SK-N-SH (cell line): ENCODE measurements around the gene TADA2B. TPM values are rescaled to one million over a fixed set of nuclear protein-coding genes. Genes with fewer than 3 reads are reported as not detected.

Experiments
- CTCF ChIA-PET: fragments of 300-600, 350-600 bp; formaldehyde crosslinking; extraction: SDS; loops from one replicate; lab custom pipeline; 2021; lab: Yijun Ruan, JAX
- POLR2A ChIA-PET: fragments of 350-600 bp; sonication (Branson Sonifier 250); formaldehyde crosslinking; extraction: SDS; loops from one replicate; lab custom pipeline; 2020; ENCODE audit warnings: antibody characterized with exemption, inconsistent platforms; lab: Yijun Ruan, JAX
- DNase-seq: peaks from one replicate; pipeline ENCODE4 v3.0.0; 2012
- H2AFZ ChIP-seq: fragments of 200-600 bp; sonication (generic); 2 replicates; pipeline ENCODE4 v1.8.1; 2016; ENCODE audit warnings: antibody characterized with exemption, mild to moderate bottlenecking, low read depth
- H3F3A ChIP-seq: fragments of 200-600 bp; sonication (generic); replicated peaks from 2 replicates; pipeline ENCODE3; 2016; ENCODE audit warnings: antibody characterized with exemption, mild to moderate bottlenecking; ENCODE audit not compliant: insufficient read depth
- H3K27ac ChIP-seq, 2 experiments: fragments of 200-500 bp in 1 of 2; fragments of 200-600 bp in 1 of 2; sonication (Bioruptor generic) in 1 of 2; sonication (generic), shearing (Covaris generic) in 1 of 2; 2 replicates each; pipeline versions ENCODE4 v1.5.1 to v1.6.1; 2014 to 2016; ENCODE audit warnings: low read depth in 2 of 2, inconsistent platforms in 1 of 2, low read length in 1 of 2, mild to moderate bottlenecking in 1 of 2, mixed read lengths in 1 of 2
- H3K27me3 ChIP-seq: fragments of 200-600 bp; sonication (generic), shearing (Covaris generic); 2 replicates; pipeline ENCODE4 v1.6.1; 2016; ENCODE audit warnings: mixed run types; ENCODE audit not compliant: insufficient read depth
- H3K36me3 ChIP-seq, 2 experiments: fragments of 200-500 bp in 1 of 2; fragments of 200-600 bp in 1 of 2; sonication (Bioruptor generic) in 1 of 2; sonication (generic) in 1 of 2; replicated peaks in 1 of 2; 2 replicates each; pipeline versions ENCODE3 to v1.5.1; 2014 to 2016; ENCODE audit warnings: low read length in 1 of 2, mild to moderate bottlenecking in 1 of 2; ENCODE audit not compliant: insufficient read depth in 2 of 2, control insufficient read depth in 1 of 2
- H3K4me1 ChIP-seq, 2 experiments: fragments of 200-500 bp in 1 of 2; fragments of 200-600 bp in 1 of 2; sonication (Bioruptor generic) in 1 of 2; sonication (generic), shearing (Covaris generic) in 1 of 2; 2 replicates each; pipeline versions ENCODE4 v1.5.1 to v1.6.1; 2014 to 2016; ENCODE audit warnings: low read depth in 1 of 2, low read length in 1 of 2, mixed run types in 1 of 2; ENCODE audit not compliant: insufficient read depth in 2 of 2, control insufficient read depth in 1 of 2
- H3K4me2 ChIP-seq: fragments of 200-600 bp; sonication (generic), shearing (Covaris generic); 2 replicates; pipeline ENCODE4 v1.6.1; 2017; ENCODE audit warnings: mixed run types
- H3K4me3 ChIP-seq, 2 experiments: fragments of 200-500 bp in 1 of 2; fragments of 200-600 bp in 1 of 2; sonication (Bioruptor generic) in 1 of 2; sonication (generic), shearing (Covaris generic) in 1 of 2; 2 replicates each; pipeline versions ENCODE4 v1.5.1 to v1.8.1; 2014 to 2016; ENCODE audit warnings: low read depth in 2 of 2, inconsistent platforms in 1 of 2, low read length in 1 of 2, mild to moderate bottlenecking in 1 of 2, mixed read lengths in 1 of 2, moderate library complexity in 1 of 2
- H3K79me2 ChIP-seq: fragments of 200-600 bp; sonication (generic); 2 replicates; pipeline ENCODE4 v1.8.1; 2017; ENCODE audit warnings: mild to moderate bottlenecking; ENCODE audit not compliant: insufficient read depth
- H3K9ac ChIP-seq: fragments of 200-600 bp; sonication (generic); 2 replicates; pipeline ENCODE4 v1.6.1; 2017; ENCODE audit warnings: mixed run types
- H3K9me2 ChIP-seq: fragments of 200-600 bp; sonication (generic); 2 replicates; pipeline ENCODE4 v1.6.1; 2017; ENCODE audit warnings: mixed run types
- H3K9me3 ChIP-seq: fragments of 200-600 bp; sonication (generic); 2 replicates; pipeline ENCODE4 v1.6.1; 2017; ENCODE audit warnings: mixed run types, mild to moderate bottlenecking, moderate library complexity
- H4K20me1 ChIP-seq: fragments of 200-600 bp; sonication (generic); 2 replicates; pipeline ENCODE4 v1.6.1; 2017; ENCODE audit warnings: mild to moderate bottlenecking, mixed run types; ENCODE audit not compliant: insufficient read depth
- CHD2 ChIP-seq: fragments of 150-350 bp; IDR thresholded peaks from 2 replicates; pipeline ENCODE4 v1.6.1; 2018; ENCODE audit warnings: low read length; ENCODE audit not compliant: partially characterized antibody
- EP300 ChIP-seq, 2 experiments: IDR thresholded peaks; 2 replicates each; pipeline versions ENCODE4 v1.4.0 to v1.6.1; 2012; ENCODE audit warnings: borderline replicate concordance in 1 of 2, low read depth in 1 of 2, low read length in 1 of 2
- EZH2phosphoT487 ChIP-seq: fragments of 200-600 bp; sonication (generic); IDR thresholded peaks from 2 replicates; pipeline ENCODE4 v1.6.1; 2017; ENCODE audit warnings: low read depth, mixed run types, mild to moderate bottlenecking, antibody characterized with exemption, moderate library complexity, borderline replicate concordance
- FOSL2 ChIP-seq: IDR thresholded peaks from 2 replicates; pipeline ENCODE4 v1.4.0; 2012; ENCODE audit warnings: low read depth, mild to moderate bottlenecking, moderate library complexity, borderline replicate concordance
- FOXM1 ChIP-seq: IDR thresholded peaks from 2 replicates; pipeline ENCODE4 v1.4.0; 2012; ENCODE audit warnings: low read depth, mild to moderate bottlenecking
- GABPA ChIP-seq: IDR thresholded peaks from 2 replicates; pipeline ENCODE4 v1.4.0; 2012; ENCODE audit warnings: low read depth, mild to moderate bottlenecking
- JUND ChIP-seq: IDR thresholded peaks from 2 replicates; pipeline ENCODE4 v1.4.0; 2012
- MEF2A ChIP-seq: IDR thresholded peaks from 2 replicates; pipeline ENCODE4 v1.4.0; 2012; ENCODE audit warnings: low read depth, borderline replicate concordance
- MXI1 ChIP-seq: IDR thresholded peaks from 2 replicates; pipeline ENCODE4 v1.6.1; 2012; ENCODE audit warnings: mild to moderate bottlenecking, low read depth, low read length, improper control_type of control experiment
- NFIC ChIP-seq: IDR thresholded peaks from 2 replicates; pipeline ENCODE4 v1.4.0; 2012; ENCODE audit warnings: borderline replicate concordance
- NRF1 ChIP-seq: IDR thresholded peaks from 2 replicates; pipeline ENCODE4 v1.6.1; 2012; ENCODE audit warnings: low read depth, mild to moderate bottlenecking, low read length
- POLR2AphosphoS5 ChIP-seq: IDR thresholded peaks from 2 replicates; pipeline ENCODE4 v1.6.1; 2012; ENCODE audit warnings: low read depth, low read length
- RCOR1 ChIP-seq: fragments of 150-350 bp; IDR thresholded peaks from 2 replicates; pipeline ENCODE4 v1.6.1; 2017; ENCODE audit warnings: antibody characterized with exemption, low read length
- RFX5 ChIP-seq: IDR thresholded peaks from 2 replicates; pipeline ENCODE4 v1.6.1; 2012; ENCODE audit warnings: mild to moderate bottlenecking, improper control_type of control experiment, low read length
- RXRA ChIP-seq: IDR thresholded peaks from 2 replicates; pipeline ENCODE4 v1.4.0; 2012; ENCODE audit warnings: low read depth, mild to moderate bottlenecking, borderline replicate concordance
- SIN3A ChIP-seq: IDR thresholded peaks from 2 replicates; pipeline ENCODE4 v1.6.1; 2012; ENCODE audit warnings: low read depth, mild to moderate bottlenecking, low read length, moderate library complexity, borderline replicate concordance
- SMC3 ChIP-seq: IDR thresholded peaks from 2 replicates; pipeline ENCODE4 v1.6.1; 2012; ENCODE audit warnings: low read depth, low read length, improper control_type of control experiment
- TAF1 ChIP-seq: IDR thresholded peaks from 2 replicates; pipeline ENCODE4 v1.6.1; 2012; ENCODE audit warnings: low read depth, mild to moderate bottlenecking, low read length, moderate library complexity, borderline replicate concordance
- TCF12 ChIP-seq: IDR thresholded peaks from 2 replicates; pipeline ENCODE4 v1.4.0; 2012
- YY1 ChIP-seq: IDR thresholded peaks from 2 replicates; pipeline ENCODE4 v1.4.0; 2012; ENCODE audit warnings: low read depth, mild to moderate bottlenecking
- WGBS: methylation state at CpG from one replicate; pipeline ENCODE4 v1.1.6; 2017; ENCODE audit warnings: low lambda C conversion rate; 5-methylcytosine and 5-hydroxymethylcytosine counted together
- polyA plus RNA-seq, 3 experiments: library from polyadenylated mRNA; depleted of rRNA; stranded (reverse); fragments of >200 nt; gene quantifications; 2 replicates each; pipeline ENCODE4 v1.2.3, GENCODE V29; 2012
- TF ChIP-seq, protein P1 (sequence below): fragments of 150-350 bp; IDR thresholded peaks from 2 replicates; pipeline ENCODE4 v1.6.1; 2017; ENCODE audit warnings: antibody characterized with exemption, low read length, low read depth, borderline replicate concordance
- TF ChIP-seq, protein P2 (sequence below): fragments of 200-600 bp; sonication (generic); IDR thresholded peaks from 2 replicates; pipeline ENCODE4 v1.6.1; 2017; ENCODE audit warnings: antibody characterized with exemption, mild to moderate bottlenecking, moderate library complexity
- TF ChIP-seq, protein P3 (sequence below): IDR thresholded peaks from 2 replicates; pipeline ENCODE4 v1.4.0; 2012; ENCODE audit warnings: low read depth
- TF ChIP-seq, protein P4 (sequence below): fragments of 150-350 bp; IDR thresholded peaks from 2 replicates; pipeline ENCODE4 v1.6.1; 2016; ENCODE audit warnings: mild to moderate bottlenecking, low read depth, low read length
- TF ChIP-seq, protein P5 (sequence below): IDR thresholded peaks from 2 replicates; pipeline ENCODE4; 2012

TADA2B gene
- polyA plus RNA-seq, 1 of the 3 experiments (the other 2 are of a cell fraction): 8.0 TPM

DNA sequence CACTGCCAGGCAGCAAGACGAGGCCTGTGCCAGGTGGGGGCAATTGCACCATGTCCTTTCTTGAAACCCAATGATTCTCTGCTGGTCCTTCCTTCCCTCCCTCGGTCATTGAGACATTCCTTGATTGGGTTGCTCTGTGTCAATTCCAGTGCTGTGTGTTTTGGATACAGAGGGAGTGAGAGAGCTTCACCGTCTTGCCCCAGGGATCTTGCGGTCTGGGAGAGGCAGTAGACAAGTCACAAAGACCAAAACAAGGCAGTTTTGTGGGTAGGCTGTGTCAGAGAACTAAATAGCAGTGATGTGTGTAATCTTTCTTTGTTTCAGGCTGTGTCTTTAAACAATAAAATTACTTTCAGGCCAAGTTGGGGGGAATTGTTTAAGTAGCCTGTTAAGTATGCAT is 38.8 kb upstream of the TADA2B start:
- TF ChIP-seq, protein P1, sequence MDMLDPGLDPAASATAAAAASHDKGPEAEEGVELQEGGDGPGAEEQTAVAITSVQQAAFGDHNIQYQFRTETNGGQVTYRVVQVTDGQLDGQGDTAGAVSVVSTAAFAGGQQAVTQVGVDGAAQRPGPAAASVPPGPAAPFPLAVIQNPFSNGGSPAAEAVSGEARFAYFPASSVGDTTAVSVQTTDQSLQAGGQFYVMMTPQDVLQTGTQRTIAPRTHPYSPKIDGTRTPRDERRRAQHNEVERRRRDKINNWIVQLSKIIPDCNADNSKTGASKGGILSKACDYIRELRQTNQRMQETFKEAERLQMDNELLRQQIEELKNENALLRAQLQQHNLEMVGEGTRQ: no peak
- TF ChIP-seq MXI1 (no peak), MEF2A (no peak), TCF12 (no peak), POLR2AphosphoS5 (no peak), CHD2 (no peak), SMC3 (no peak), SIN3A (no peak), TAF1 (no peak), NFIC (no peak), FOXM1 (no peak), GABPA (no peak), RCOR1 (no peak), EZH2phosphoT487 (no peak)
- TF ChIP-seq, protein P2, sequence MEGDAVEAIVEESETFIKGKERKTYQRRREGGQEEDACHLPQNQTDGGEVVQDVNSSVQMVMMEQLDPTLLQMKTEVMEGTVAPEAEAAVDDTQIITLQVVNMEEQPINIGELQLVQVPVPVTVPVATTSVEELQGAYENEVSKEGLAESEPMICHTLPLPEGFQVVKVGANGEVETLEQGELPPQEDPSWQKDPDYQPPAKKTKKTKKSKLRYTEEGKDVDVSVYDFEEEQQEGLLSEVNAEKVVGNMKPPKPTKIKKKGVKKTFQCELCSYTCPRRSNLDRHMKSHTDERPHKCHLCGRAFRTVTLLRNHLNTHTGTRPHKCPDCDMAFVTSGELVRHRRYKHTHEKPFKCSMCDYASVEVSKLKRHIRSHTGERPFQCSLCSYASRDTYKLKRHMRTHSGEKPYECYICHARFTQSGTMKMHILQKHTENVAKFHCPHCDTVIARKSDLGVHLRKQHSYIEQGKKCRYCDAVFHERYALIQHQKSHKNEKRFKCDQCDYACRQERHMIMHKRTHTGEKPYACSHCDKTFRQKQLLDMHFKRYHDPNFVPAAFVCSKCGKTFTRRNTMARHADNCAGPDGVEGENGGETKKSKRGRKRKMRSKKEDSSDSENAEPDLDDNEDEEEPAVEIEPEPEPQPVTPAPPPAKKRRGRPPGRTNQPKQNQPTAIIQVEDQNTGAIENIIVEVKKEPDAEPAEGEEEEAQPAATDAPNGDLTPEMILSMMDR: no peak
- Histone ChIP-seq H3K36me3 (peaks cover 20 to 61% of the 10 kb centered on the region in 2 experiments), H3K79me2 (peaks cover 3% of the 10 kb centered on the region; the same call in 1 of the 2 replicates), H4K20me1 (no peaks in the 10 kb centered on the region), H3K27me3 (no peaks in the 10 kb centered on the region), H3K4me2 (no peak overlapping the region), H3K9me3 (no peaks in the 10 kb centered on the region), H3K4me3 (no peak overlapping the region), H3K27ac (no peak overlapping the region), H3F3A (no peaks in the 10 kb centered on the region), H3K4me1 (no peaks in the 10 kb centered on the region), H3K9me2 (no peaks in the 10 kb centered on the region), H2AFZ (no peak overlapping the region), H3K9ac (no peak overlapping the region)
- DNase-seq: no peak
- 90% methylated on average over 4 of the region's 4 CpGs for WGBS
- CTCF ChIA-PET: interaction anchor here (1.1 kb wide), 1 partner anchor 30 kb away, joined by 3 read pairs; no protein-coding TSS in a partner anchor
- POLR2A ChIA-PET: no interaction called here

DNA sequence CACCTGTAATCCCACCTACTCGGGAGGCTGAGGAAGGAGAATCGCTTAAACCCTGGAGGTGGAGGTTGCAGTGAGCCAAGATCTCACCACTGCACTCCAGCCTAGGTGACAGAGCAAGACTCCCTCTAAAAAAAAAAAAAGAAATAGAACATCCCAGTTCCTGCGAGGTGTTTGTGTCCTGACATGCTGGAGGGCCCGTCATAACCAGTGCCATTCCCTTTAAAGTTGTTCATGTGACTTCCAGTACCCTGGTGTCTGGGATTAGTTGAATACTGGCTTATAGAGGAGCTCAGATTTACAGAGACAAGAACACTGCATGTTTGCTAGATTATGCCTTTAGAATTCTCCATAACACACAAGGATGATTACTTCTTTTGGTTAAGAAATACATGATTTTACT is 37.6 kb upstream of the TADA2B start:
- Histone ChIP-seq H3F3A (no peaks in the 10 kb centered on the region), H3K4me2 (no peak overlapping the region), H3K27ac (no peak overlapping the region), H3K4me3 (no peak overlapping the region), H3K4me1 (no peaks in the 10 kb centered on the region), H3K9me2 (no peaks in the 10 kb centered on the region), H3K9ac (no peak overlapping the region), H3K9me3 (no peaks in the 10 kb centered on the region), H4K20me1 (no peaks in the 10 kb centered on the region), H3K79me2 (peaks cover 3% of the 10 kb centered on the region; the same call in 1 of the 2 replicates), H3K36me3 (peaks cover 22 to 61% of the 10 kb centered on the region in 2 experiments), H2AFZ (no peak overlapping the region), H3K27me3 (no peaks in the 10 kb centered on the region)
- 90% methylated on average over 4 of the region's 4 CpGs for WGBS
- CTCF ChIA-PET: interaction anchor here (0.7 kb wide), 1 partner anchor 120 kb away, joined by 3 read pairs; no protein-coding TSS in a partner anchor
- POLR2A ChIA-PET: no interaction called here
- DNase-seq: no peak
- TF ChIP-seq RFX5 (no peak), JUND (no peak), FOSL2 (no peak), EZH2phosphoT487 (no peak), GABPA (no peak), NRF1 (no peak), RXRA (no peak), MXI1 (no peak), YY1 (no peak), EP300 (IDR thresholded peaks at IDR 0.05; ENCODE audit: borderline replicate concordance in 1 of 2, low read depth in 1 of 2, low read length in 1 of 2) (no peak)
- TF ChIP-seq, protein P3, sequence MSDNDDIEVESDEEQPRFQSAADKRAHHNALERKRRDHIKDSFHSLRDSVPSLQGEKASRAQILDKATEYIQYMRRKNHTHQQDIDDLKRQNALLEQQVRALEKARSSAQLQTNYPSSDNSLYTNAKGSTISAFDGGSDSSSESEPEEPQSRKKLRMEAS: no peak
- TF ChIP-seq, protein P4, sequence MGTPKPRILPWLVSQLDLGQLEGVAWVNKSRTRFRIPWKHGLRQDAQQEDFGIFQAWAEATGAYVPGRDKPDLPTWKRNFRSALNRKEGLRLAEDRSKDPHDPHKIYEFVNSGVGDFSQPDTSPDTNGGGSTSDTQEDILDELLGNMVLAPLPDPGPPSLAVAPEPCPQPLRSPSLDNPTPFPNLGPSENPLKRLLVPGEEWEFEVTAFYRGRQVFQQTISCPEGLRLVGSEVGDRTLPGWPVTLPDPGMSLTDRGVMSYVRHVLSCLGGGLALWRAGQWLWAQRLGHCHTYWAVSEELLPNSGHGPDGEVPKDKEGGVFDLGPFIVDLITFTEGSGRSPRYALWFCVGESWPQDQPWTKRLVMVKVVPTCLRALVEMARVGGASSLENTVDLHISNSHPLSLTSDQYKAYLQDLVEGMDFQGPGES: no peak
- TF ChIP-seq, protein P5, sequence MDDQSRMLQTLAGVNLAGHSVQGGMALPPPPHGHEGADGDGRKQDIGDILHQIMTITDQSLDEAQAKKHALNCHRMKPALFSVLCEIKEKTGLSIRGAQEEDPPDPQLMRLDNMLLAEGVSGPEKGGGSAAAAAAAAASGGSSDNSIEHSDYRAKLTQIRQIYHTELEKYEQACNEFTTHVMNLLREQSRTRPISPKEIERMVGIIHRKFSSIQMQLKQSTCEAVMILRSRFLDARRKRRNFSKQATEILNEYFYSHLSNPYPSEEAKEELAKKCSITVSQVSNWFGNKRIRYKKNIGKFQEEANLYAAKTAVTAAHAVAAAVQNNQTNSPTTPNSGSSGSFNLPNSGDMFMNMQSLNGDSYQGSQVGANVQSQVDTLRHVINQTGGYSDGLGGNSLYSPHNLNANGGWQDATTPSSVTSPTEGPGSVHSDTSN: no peak
